Stimulated activated naive B cell treated with anti-CD40 and anti-IgM and Interleukin-4, amounts not matched to agents 10 μg/mL and 1 μg/mL and 100 μg/mL, for 72 hours (primary cell): ENCODE data around the gene UNC13D.
"Not testable (repeated sequence)": the region's sequence is repeated elsewhere in the genome, so short reads cannot be mapped to it uniquely, and the experiment has no call there.

ENCODE experiments used
- ATAC-seq, 2 donors: fragments of 150-1000 bp; cut with Tn5 transposase; replicated peaks; 2 replicates each; pipeline ENCODE4 v1.10.0; 2021; ENCODE audit warnings: moderate library complexity in 1 of 2
- DNase-seq: peaks from one replicate; pipeline ENCODE4 v3.0.0; 2021
- H3K27ac Mint-ChIP-seq: one replicate; pipeline ENCODE4 v1.8.0; 2022; ENCODE audit warnings: mild to moderate bottlenecking, mixed read lengths
- H3K27me3 Mint-ChIP-seq, 2 donors: one replicate each; pipeline ENCODE4 v1.8.0; 2022; ENCODE audit warnings: mixed read lengths in 2 of 2
- H3K36me3 Mint-ChIP-seq, 2 donors: one replicate each; pipeline ENCODE4 v1.8.0; 2022; ENCODE audit warnings: mixed read lengths in 2 of 2, mild to moderate bottlenecking in 1 of 2
- H3K4me1 Mint-ChIP-seq, 2 donors: one replicate each; pipeline ENCODE4 v1.8.0; 2022; ENCODE audit warnings: mixed read lengths in 2 of 2, mild to moderate bottlenecking in 1 of 2
- H3K4me3 Mint-ChIP-seq, 2 donors: one replicate each; pipeline ENCODE4 v1.8.0; 2022; ENCODE audit warnings: mild to moderate bottlenecking in 2 of 2, mixed read lengths in 2 of 2, moderate library complexity in 1 of 2
- H3K9me3 Mint-ChIP-seq, 2 donors: one replicate each; pipeline ENCODE4 v1.8.0; 2022; ENCODE audit warnings: mixed read lengths in 2 of 2, mild to moderate bottlenecking in 1 of 2

The UNC13D gene

DNA sequence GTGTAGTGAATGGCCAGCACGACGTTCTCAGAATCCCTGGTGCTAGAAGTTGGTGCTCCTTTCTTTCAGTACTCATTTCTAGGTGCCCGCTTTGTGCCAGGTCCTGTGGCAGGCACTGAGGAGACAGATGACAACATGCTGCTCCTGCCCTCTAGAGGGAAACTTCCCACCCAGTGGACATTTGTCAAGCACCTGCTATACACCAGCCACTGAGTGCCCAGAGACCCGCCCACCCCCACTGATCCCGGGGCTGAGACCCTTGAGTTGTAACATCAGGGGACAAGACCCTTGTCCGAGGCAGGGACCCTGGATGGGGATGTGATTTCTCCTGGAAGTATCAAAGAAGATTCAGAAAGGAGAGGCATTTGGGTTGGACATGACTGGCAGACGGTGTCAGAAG lies 25.1 kb downstream of the UNC13D start:
- ATAC-seq (no peak), DNase-seq (no peak)
- no peaks in the 10 kb centered on the region for H3K27me3 Mint-ChIP-seq
- H3K9me3 Mint-ChIP-seq = no peaks in the 10 kb centered on the region
- peaks cover 6 to 8% of the 10 kb centered on the region in 2 donors for H3K4me1 Mint-ChIP-seq
- H3K36me3 Mint-ChIP-seq = peaks cover 38 to 47% of the 10 kb centered on the region in 2 donors
- H3K4me3 Mint-ChIP-seq = no peak overlapping the region
- H3K27ac Mint-ChIP-seq = peak overlapping the region; percentile 68

DNA sequence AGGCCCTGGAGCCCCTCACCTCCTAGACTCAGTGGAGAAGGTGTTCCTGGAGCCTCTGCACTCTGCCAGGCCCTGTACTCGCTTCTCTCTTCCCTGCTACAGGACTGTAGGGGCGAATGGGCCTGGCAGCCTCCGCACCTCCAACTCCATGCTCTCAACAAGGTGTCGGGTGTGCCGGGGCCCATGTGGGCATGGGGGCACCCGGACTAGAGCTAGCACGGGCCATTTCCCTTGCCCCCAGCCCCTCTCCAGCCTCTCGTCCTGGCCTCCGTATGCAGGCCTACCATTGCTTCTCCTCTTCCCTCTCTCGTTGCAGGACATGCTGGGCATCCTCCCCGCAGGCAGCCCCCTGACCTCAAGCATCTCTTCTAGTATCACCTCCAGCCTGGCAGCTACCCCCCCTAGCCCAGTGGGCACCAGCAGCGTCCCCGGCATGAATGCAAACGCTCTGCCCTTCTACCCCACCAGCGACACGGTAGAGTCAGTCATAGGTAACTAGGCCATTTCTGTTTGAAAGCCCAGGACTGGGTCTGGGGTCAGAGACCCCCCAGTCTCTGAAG lies 25.8 kb downstream of the UNC13D start:
- Mint-ChIP-seq H3K4me3 (no peak overlapping the region), H3K27ac (no peak overlapping the region)

DNA sequence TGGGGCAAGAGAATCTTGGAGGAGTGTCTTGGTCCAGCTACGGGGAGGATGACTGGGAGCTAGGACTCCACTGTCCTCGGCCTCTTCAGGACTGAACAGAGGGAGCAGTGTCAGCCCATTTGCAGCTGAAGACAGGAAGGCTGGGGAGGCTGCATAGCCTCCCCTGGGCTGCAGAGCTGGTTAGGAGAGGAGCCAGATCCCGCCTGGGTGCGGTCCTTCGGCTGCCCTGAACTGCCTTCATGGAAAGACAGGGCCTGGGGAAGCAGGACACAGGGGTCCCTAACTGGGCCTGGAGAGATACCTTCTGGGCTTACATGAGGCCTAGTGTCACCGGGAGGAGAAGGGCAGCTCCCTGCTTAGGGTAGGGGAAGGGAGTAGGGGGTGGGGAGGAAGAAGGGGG lies 26.6 kb downstream of the UNC13D start:
- ATAC-seq (no peak), DNase-seq (no peak)
- no peaks in the 10 kb centered on the region for H3K9me3 Mint-ChIP-seq
- H3K4me1 Mint-ChIP-seq = peaks cover 6 to 8% of the 10 kb centered on the region in 2 donors
- no peak overlapping the region for H3K27ac Mint-ChIP-seq
- H3K4me3 Mint-ChIP-seq = no peak overlapping the region
- peaks cover 46 to 57% of the 10 kb centered on the region in 2 donors for H3K36me3 Mint-ChIP-seq
- no peaks in the 10 kb centered on the region for H3K27me3 Mint-ChIP-seq

More for the DNA sequence above, 25.8 kb downstream of the UNC13D start:
- Mint-ChIP-seq H3K4me1 (peaks cover 6 to 8% of the 10 kb centered on the region in 2 donors), H3K27me3 (no peaks in the 10 kb centered on the region), H3K9me3 (no peaks in the 10 kb centered on the region), H3K36me3 (peaks cover 42 to 53% of the 10 kb centered on the region in 2 donors)
- no peak for DNase-seq
- no peak for ATAC-seq

DNA sequence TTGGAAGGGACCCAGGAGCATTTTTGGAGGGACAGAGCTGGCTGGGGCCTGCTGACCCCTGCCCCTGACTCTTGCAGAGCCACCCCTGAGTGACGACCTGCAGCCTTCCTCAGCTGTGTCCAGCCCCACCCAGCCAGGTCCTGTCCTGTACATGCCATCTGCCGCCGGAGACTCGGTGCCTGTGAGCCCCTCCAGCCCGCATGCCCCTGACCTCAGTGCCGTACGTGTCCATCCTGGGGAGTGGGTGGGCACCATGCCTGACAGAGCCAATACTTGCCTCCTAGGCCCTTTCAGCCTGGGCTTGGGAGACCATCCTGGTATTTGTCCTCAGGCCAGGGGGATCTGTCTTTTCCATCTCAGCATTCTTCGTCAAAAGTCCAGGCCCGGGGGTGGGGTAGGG lies 27.5 kb downstream of the UNC13D start:
- Mint-ChIP-seq H3K27ac (no peak overlapping the region), H3K36me3 (peaks cover 44 to 60% of the 10 kb centered on the region in 2 donors), H3K27me3 (no peaks in the 10 kb centered on the region), H3K9me3 (no peaks in the 10 kb centered on the region), H3K4me1 (peaks cover 0 to 4% of the 10 kb centered on the region in 2 donors), H3K4me3 (no peak overlapping the region)
- ATAC-seq = no peak
- DNase-seq = no peak

DNA sequence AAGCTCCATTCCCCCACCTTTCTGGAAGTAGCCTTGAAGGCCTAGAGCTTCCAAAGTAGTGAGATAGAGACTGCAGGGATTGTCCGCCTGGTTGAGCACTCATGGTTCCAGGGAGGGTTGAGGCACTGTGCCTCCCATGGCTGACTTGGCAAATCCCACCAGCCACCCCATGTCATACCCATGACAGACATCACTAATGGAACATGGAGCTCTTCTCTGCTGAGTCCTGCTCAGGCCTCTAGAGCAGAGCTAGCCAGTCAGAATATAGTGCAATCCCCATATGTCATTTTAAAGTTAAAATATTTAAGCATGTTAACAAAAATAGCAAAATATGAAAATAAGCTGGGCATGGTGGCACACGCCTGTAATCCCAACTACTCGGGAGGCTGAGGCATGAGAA lies 28.8 kb downstream of the UNC13D start:
- DNase-seq (no peak), ATAC-seq (no peak)
- no peak overlapping the region for H3K4me3 Mint-ChIP-seq
- H3K9me3 Mint-ChIP-seq = no peaks in the 10 kb centered on the region
- peaks cover 43 to 55% of the 10 kb centered on the region in 2 donors for H3K36me3 Mint-ChIP-seq
- no peaks in the 10 kb centered on the region for H3K27me3 Mint-ChIP-seq
- no peak overlapping the region for H3K27ac Mint-ChIP-seq
- H3K4me1 Mint-ChIP-seq = no peaks in the 10 kb centered on the region

DNA sequence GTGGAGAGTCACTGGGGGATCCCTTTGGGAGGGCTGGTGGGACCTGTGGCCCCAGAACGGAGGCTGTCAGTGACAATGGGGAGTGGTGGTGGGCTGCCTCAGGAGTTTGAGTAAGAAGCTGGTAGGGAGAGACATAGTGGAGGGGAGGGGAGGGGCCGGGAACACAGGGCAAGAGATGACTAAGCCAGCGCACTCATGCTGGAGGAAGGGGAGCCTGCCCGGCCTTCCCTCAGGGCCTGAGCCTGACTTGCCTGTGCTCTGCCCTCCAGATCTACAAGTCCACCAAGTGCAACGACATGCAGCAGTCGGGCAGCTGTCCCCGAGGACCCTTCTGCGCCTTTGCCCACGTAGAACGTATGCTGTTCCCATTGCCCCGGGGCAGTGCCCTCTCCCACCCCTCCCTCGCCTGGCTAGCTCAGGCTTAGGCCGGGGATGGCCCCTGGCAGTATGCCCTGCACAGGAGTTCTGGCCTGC lies 29.3 kb downstream of the UNC13D start:
- H3K36me3 Mint-ChIP-seq = peaks cover 38 to 58% of the 10 kb centered on the region in 2 donors
- no peaks in the 10 kb centered on the region for H3K4me1 Mint-ChIP-seq
- no peak for ATAC-seq

DNA sequence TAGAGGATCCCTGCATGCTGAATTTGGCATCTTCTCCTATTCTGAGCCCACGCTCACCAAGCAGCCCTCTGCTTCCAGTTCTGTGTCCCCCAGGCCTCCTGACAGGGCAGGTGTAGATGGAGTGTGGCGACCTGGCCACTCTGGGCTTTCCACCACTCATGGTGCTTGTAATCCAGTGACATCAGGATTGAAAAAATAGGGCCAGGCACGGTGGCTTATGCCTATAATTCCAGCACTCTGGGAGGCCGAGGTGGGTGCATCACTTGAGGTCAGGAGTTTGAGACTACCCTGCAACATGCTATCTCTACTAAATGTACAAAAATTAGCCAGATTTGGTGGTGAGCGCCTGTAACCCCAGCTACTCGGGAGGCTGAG lies 30.2 kb downstream of the UNC13D start:
- Mint-ChIP-seq H3K36me3 (peaks cover 35 to 52% of the 10 kb centered on the region in 2 donors), H3K27ac (no peak overlapping the region), H3K4me1 (peaks cover 2 to 8% of the 10 kb centered on the region in 2 donors), H3K27me3 (no peaks in the 10 kb centered on the region), H3K9me3 (no peaks in the 10 kb centered on the region), H3K4me3 (no peak overlapping the region)
- ATAC-seq = no peak
- DNase-seq = no peak

More for the DNA sequence above, 29.3 kb downstream of the UNC13D start:
- Mint-ChIP-seq H3K27ac (peak overlapping the region; percentile 42), H3K9me3 (no peaks in the 10 kb centered on the region), H3K27me3 (no peaks in the 10 kb centered on the region), H3K4me3 (no peak overlapping the region)
- DNase-seq = no peak

DNA sequence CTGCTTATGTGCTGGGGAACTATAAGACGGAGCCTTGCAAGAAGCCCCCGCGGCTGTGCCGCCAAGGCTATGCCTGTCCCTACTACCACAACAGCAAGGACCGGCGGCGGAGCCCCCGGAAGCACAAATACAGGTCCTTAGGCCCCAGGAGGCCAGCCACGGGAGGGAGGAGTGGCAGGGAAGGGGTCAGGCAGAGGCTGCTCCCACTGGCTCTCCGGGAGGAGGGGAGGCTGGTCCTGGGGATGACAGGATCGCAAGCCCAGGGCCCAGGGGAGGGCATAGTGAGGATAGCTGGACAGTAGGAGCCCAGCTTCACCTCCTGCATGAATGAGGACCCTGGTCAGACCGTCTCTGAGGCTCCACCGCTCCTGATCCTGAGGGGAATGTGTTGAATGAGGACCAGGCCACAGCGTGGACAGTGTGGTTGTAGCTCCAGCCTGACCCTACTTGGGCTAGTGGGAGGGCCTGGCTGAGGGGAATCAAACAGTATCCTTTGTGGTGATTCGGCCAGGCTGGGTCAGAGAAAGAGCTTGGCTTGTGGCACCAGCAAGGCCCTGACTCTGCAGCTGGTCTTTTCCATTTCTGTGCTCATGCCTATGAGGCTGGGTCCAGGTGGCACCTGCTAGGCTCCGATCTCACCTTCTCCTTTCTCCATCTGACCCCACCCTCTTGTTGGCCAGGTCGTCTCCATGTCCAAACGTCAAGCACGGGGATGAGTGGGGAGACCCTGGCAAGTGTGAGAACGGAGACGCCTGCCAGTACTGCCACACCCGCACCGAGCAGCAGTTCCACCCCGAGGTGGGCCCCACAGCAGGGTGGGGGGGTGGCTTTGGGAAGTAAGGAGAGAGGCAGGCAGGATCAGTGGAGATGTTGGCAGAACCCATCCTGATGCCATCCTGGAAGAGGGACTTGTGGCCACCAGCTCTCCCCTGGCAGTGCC lies 30.9 kb downstream of the UNC13D start:
- DNase-seq = no peak
- Mint-ChIP-seq H3K4me3 (no peak overlapping the region), H3K36me3 (peaks cover 31 to 50% of the 10 kb centered on the region in 2 donors), H3K9me3 (no peaks in the 10 kb centered on the region), H3K27ac (no peak overlapping the region), H3K4me1 (peaks cover 7 to 14% of the 10 kb centered on the region in 2 donors), H3K27me3 (no peaks in the 10 kb centered on the region)
- ATAC-seq = no peak

DNA sequence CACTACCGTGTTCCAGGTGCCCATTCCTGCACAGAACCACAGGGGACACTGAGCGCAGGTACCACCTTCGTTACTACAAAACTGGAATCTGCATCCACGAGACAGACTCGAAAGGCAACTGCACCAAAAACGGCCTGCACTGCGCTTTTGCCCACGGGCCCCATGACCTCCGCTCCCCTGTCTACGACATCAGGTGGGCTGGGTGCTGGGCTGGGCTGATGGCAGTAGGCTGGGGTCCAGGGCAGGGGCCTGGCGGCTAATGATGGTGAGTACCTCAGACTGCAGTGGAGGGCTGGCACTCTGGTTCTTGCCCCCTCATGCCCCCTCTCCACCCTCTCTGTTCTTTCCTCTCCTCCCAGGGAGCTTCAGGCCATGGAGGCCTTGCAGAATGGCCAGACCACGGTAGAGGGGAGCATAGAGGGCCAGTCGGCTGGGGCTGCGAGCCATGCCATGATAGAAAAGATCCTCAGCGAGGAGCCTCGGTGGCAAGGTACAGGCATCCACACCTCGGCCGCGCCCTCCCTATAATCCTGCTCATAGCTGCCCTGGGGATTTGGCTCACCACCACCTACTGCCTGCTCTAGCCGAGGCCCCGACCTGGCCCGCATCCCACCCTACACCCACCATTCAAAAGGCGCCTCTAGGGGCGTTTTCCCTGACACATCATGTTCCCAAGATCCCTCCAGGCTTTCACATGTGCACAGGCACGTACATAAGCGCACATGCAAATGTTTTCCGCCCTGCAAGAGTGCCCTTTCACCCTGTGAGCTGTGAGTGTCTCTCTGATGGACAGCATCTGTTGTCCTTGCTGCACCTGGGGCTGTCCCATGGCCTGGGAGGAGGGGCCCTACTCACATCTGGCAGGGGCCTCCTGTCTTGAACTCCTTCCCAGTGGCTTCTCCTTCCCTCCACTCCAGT lies 31.8 kb downstream of the UNC13D start:
- H3K27me3 Mint-ChIP-seq = no peaks in the 10 kb centered on the region
- H3K4me3 Mint-ChIP-seq = no peak overlapping the region
- H3K27ac Mint-ChIP-seq = peak overlapping the region; percentile 14
- H3K4me1 Mint-ChIP-seq = peaks cover 11 to 21% of the 10 kb centered on the region in 2 donors
- ATAC-seq (no peak), DNase-seq (no peak)
- H3K36me3 Mint-ChIP-seq = peaks cover 27 to 50% of the 10 kb centered on the region in 2 donors
- H3K9me3 Mint-ChIP-seq = no peaks in the 10 kb centered on the region

DNA sequence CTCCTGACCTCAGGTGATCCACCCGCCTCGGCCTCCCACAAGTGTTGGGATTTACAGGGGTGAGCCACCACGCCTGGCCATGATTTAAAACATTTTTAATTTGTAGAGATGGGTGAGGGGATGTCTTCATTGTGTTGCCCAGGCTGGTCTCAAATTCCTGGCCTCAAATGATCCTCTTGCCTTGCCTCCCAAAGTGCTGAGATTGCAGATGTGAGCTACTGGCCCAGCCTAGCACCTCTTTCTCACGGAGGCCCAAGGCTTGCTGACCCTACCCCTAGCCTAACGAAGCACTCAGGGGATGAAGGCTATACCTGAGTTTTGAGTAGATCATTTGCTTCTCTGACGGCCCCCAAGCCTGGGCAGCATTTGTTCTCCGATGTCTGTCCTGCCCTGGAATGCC lies 33.0 kb downstream of the UNC13D start:
- Mint-ChIP-seq H3K4me1 (peaks cover 11 to 21% of the 10 kb centered on the region in 2 donors), H3K27me3 (no peaks in the 10 kb centered on the region), H3K36me3 (peaks cover 27 to 42% of the 10 kb centered on the region in 2 donors), H3K4me3 (no peak overlapping the region), H3K27ac (no peak overlapping the region), H3K9me3 (no peaks in the 10 kb centered on the region)
- ATAC-seq = no peak
- DNase-seq = no peak

DNA sequence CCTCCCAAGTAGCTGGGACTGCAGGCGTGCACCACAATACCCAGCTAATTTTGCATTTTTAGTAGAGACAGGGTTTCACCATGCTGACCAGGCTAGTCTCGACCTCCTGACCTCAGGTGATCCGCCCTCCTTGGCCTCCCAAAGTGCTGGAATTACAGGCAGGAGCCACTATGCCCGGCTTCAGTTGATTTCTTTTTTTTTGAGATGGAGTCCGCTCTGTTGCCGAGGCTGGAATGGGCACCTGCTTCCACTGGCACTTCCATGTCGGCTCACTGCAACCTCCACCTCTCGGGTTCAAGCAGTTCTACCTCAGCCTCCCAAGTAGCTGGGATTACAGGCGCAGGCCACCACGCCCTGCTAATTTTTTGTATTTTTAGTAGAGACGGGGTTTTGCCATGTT lies 33.4 kb downstream of the UNC13D start:
- not testable (repeated sequence) for ATAC-seq, H3K27ac Mint-ChIP-seq, H3K4me3 Mint-ChIP-seq, DNase-seq, H3K9me3 Mint-ChIP-seq, H3K27me3 Mint-ChIP-seq
- Mint-ChIP-seq H3K4me1 (peaks cover 11 to 21% of the 10 kb centered on the region in 2 donors), H3K36me3 (peaks cover 29 to 39% of the 10 kb centered on the region in 2 donors)

DNA sequence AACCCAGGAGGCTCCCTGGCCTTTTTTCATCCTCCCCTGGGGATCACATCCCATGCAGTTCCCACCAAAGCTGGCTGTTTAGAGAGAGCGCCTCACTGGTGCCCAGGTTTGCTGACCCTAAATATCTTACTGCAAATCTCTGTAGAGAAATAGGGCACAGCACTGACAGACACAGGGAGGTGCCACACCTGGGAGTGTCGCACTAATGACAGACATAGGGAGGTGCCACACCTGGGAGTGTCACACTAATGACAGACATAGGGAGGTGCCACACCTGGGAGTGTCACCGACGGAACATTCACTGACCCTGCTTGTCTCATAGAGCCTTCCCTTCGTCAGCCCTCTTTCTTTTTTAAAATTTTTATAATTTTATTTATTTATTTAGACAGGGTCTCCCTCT lies 34.0 kb downstream of the UNC13D start:
- no peak overlapping the region for H3K4me3 Mint-ChIP-seq
- H3K36me3 Mint-ChIP-seq = peaks cover 29 to 39% of the 10 kb centered on the region in 2 donors
- no peak overlapping the region for H3K27ac Mint-ChIP-seq
- peaks cover 11 to 26% of the 10 kb centered on the region in 2 donors for H3K4me1 Mint-ChIP-seq
- no peak for ATAC-seq
- DNase-seq = no peak
- H3K9me3 Mint-ChIP-seq = no peaks in the 10 kb centered on the region
- no peaks in the 10 kb centered on the region for H3K27me3 Mint-ChIP-seq

DNA sequence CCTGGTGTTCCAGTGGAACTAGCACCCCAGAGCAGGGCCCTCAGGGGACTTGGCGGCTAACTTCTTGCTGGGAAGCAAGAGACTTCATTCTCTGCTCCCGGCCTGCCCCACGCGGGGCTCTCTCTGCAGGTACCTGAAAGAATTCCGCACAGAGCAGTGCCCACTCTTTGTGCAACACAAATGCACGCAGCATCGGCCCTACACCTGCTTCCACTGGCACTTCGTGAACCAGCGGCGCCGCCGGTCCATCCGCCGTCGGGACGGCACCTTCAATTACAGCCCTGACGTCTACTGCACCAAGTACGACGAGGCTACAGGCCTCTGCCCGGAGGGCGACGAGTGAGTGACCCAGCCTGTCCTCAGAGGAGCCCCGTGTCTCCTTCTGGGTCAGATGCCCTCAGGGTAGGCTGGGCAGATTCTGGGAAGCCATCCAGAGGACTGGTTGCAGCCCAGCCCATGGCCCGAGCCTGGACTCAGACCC lies 34.5 kb downstream of the UNC13D start:
- DNase-seq = no peak
- ATAC-seq = no peak
- Mint-ChIP-seq H3K36me3 (peaks cover 26 to 37% of the 10 kb centered on the region in 2 donors), H3K27me3 (no peaks in the 10 kb centered on the region), H3K4me1 (peaks cover 11 to 26% of the 10 kb centered on the region in 2 donors), H3K4me3 (no peak overlapping the region), H3K9me3 (no peaks in the 10 kb centered on the region), H3K27ac (no peak overlapping the region)
